ENCODE measurements around the gene PRKN.

GRCh38 chr6:162385980-162386379 lies 341.6 kb downstream of the PRKN start:
- TF ChIP-seq, protein P1, sequence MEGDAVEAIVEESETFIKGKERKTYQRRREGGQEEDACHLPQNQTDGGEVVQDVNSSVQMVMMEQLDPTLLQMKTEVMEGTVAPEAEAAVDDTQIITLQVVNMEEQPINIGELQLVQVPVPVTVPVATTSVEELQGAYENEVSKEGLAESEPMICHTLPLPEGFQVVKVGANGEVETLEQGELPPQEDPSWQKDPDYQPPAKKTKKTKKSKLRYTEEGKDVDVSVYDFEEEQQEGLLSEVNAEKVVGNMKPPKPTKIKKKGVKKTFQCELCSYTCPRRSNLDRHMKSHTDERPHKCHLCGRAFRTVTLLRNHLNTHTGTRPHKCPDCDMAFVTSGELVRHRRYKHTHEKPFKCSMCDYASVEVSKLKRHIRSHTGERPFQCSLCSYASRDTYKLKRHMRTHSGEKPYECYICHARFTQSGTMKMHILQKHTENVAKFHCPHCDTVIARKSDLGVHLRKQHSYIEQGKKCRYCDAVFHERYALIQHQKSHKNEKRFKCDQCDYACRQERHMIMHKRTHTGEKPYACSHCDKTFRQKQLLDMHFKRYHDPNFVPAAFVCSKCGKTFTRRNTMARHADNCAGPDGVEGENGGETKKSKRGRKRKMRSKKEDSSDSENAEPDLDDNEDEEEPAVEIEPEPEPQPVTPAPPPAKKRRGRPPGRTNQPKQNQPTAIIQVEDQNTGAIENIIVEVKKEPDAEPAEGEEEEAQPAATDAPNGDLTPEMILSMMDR (IDR thresholded peaks at IDR 0.05; ENCODE audit: low read length), result no peak
- no peak for TF ChIP-seq EZH2 (IDR thresholded peaks at IDR 0.05; ENCODE audit: borderline replicate concordance, low read length)

Data from OCI-LY1 (cell line).